OCI-LY1 (cell line): ENCODE results near the gene NOTO.

Experiments used
- H2AFZ ChIP-seq: fragments of 200-600 bp; sonication (generic), shearing (Covaris generic); 2 replicates; pipeline ENCODE4 v1.6.0; 2014; ENCODE audit warnings: antibody characterized with exemption, mild to moderate bottlenecking, low read length
- H3F3A ChIP-seq: fragments of 200-600 bp; sonication (generic), shearing (Covaris generic); 2 replicates; pipeline ENCODE4 v1.6.0; 2014; ENCODE audit warnings: mild to moderate bottlenecking, antibody characterized with exemption, low read length, moderate library complexity; ENCODE audit not compliant: insufficient read depth
- H3K27ac ChIP-seq: fragments of 200-600 bp; sonication (generic); 2 replicates; pipeline ENCODE4 v1.5.1; 2014; ENCODE audit warnings: low read length, mixed run types, mild to moderate bottlenecking, low read depth; ENCODE audit not compliant: poor library complexity, severe bottlenecking
- H3K27me3 ChIP-seq: fragments of 200-600 bp; sonication (generic); 2 replicates; pipeline ENCODE4 v1.6.0; 2014; ENCODE audit warnings: antibody characterized with exemption, mild to moderate bottlenecking, low read length, moderate library complexity; ENCODE audit not compliant: insufficient read depth
- H3K36me3 ChIP-seq: fragments of 200-600 bp; sonication (generic); 2 replicates; pipeline ENCODE4 v1.6.1; 2014; ENCODE audit warnings: mild to moderate bottlenecking, antibody characterized with exemption, low read length, moderate library complexity, mixed read lengths; ENCODE audit not compliant: insufficient read depth
- H3K4me1 ChIP-seq: fragments of 200-600 bp; sonication (generic); 2 replicates; pipeline ENCODE4 v1.5.1; 2014; ENCODE audit warnings: mild to moderate bottlenecking, low read length, moderate library complexity; ENCODE audit not compliant: insufficient read depth, severe bottlenecking
- H3K4me2 ChIP-seq: fragments of 200-600 bp; sonication (generic), shearing (Covaris generic); 2 replicates; pipeline ENCODE4 v1.6.1; 2014; ENCODE audit warnings: low read length
- H3K4me3 ChIP-seq: fragments of 200-600 bp; sonication (generic); 2 replicates; pipeline ENCODE4 v1.5.1; 2014; ENCODE audit warnings: low read length, low read depth, mild to moderate bottlenecking, mixed read lengths; ENCODE audit not compliant: poor library complexity, severe bottlenecking
- H3K79me2 ChIP-seq: fragments of 200-600 bp; shearing (Covaris generic); 2 replicates; pipeline ENCODE4 v1.6.1; 2016; ENCODE audit warnings: mixed run types, low read length, mixed read lengths; ENCODE audit not compliant: insufficient read depth
- H3K9ac ChIP-seq: fragments of 200-600 bp; sonication (generic), shearing (Covaris generic); 2 replicates; pipeline ENCODE4 v1.6.1; 2014; ENCODE audit warnings: mild to moderate bottlenecking, low read length, mixed read lengths
- H3K9me2 ChIP-seq: fragments of 200-600 bp; sonication (generic), shearing (Covaris generic); 2 replicates; pipeline ENCODE4 v1.6.1; 2014; ENCODE audit warnings: low read depth, mild to moderate bottlenecking, low read length, mixed read lengths
- H3K9me3 ChIP-seq: fragments of 200-600 bp; shearing (Covaris generic); 2 replicates; pipeline ENCODE4 v1.6.1; 2014; ENCODE audit warnings: low read length, mixed read lengths
- H4K20me1 ChIP-seq: fragments of 200-600 bp; sonication (generic), shearing (Covaris generic); 2 replicates; pipeline ENCODE4 v1.6.0; 2016; ENCODE audit warnings: mild to moderate bottlenecking, low read length; ENCODE audit not compliant: insufficient read depth
- CTCF ChIP-seq: fragments of 200-600 bp; sonication (generic), shearing (Covaris generic); IDR thresholded peaks from 2 replicates; pipeline ENCODE4 v1.5.1; 2017; ENCODE audit warnings: mild to moderate bottlenecking, antibody characterized with exemption, low read length, moderate library complexity, mixed read lengths
- EZH2 ChIP-seq: fragments of 200-600 bp; sonication (generic), shearing (Covaris generic); IDR thresholded peaks from 2 replicates; pipeline ENCODE4 v1.8.0; 2017; ENCODE audit warnings: borderline replicate concordance, mixed run types, mild to moderate bottlenecking, antibody characterized with exemption, low read length, moderate library complexity, mixed read lengths

The NOTO gene

GRCh38 chr2:73174941-73175662, 27.3 kb upstream of the NOTO start:
- no peaks in the 10 kb centered on the region for H3K9me2 ChIP-seq
- peak overlapping the region; percentile 60 for H3K4me3 ChIP-seq
- H2AFZ ChIP-seq = no peak overlapping the region

GRCh38 chr2:73175663-73176204, 26.6 kb upstream of the NOTO start:
- no peak overlapping the region for H3K27ac ChIP-seq
- H2AFZ ChIP-seq = no peak overlapping the region
- H3K27me3 ChIP-seq = no peaks in the 10 kb centered on the region
- H3K9me3 ChIP-seq = no peaks in the 10 kb centered on the region
- no peaks in the 10 kb centered on the region for H4K20me1 ChIP-seq
- H3K36me3 ChIP-seq = no peaks in the 10 kb centered on the region
- peaks cover 20% of the 10 kb centered on the region for H3K4me1 ChIP-seq
- H3K4me3 ChIP-seq = peak overlapping the region; percentile 60
- H3K79me2 ChIP-seq = no peaks in the 10 kb centered on the region
- no peaks in the 10 kb centered on the region for H3K9me2 ChIP-seq
- H3K9ac ChIP-seq = peak overlapping the region; percentile 43; the same call in 1 of the 2 replicates
- H3K4me2 ChIP-seq = peak overlapping the region; percentile 75
- TF ChIP-seq CTCF = no peak
- TF ChIP-seq EZH2 = no peak
- no peaks in the 10 kb centered on the region for H3F3A ChIP-seq

More at GRCh38 chr2:73174941-73175662, 27.3 kb upstream of the NOTO start:
- H3K27me3 ChIP-seq = no peaks in the 10 kb centered on the region
- TF ChIP-seq CTCF = no peak
- no peak for TF ChIP-seq EZH2
- H3K36me3 ChIP-seq = no peaks in the 10 kb centered on the region
- H4K20me1 ChIP-seq = no peaks in the 10 kb centered on the region
- no peak overlapping the region for H3K27ac ChIP-seq
- no peaks in the 10 kb centered on the region for H3K79me2 ChIP-seq
- H3K4me2 ChIP-seq = peak overlapping the region; percentile 75
- H3K9me3 ChIP-seq = no peaks in the 10 kb centered on the region
- H3K9ac ChIP-seq = peak overlapping the region; percentile 43; the same call in 1 of the 2 replicates
- H3F3A ChIP-seq = no peaks in the 10 kb centered on the region
- H3K4me1 ChIP-seq = peaks cover 20% of the 10 kb centered on the region

DNA sequence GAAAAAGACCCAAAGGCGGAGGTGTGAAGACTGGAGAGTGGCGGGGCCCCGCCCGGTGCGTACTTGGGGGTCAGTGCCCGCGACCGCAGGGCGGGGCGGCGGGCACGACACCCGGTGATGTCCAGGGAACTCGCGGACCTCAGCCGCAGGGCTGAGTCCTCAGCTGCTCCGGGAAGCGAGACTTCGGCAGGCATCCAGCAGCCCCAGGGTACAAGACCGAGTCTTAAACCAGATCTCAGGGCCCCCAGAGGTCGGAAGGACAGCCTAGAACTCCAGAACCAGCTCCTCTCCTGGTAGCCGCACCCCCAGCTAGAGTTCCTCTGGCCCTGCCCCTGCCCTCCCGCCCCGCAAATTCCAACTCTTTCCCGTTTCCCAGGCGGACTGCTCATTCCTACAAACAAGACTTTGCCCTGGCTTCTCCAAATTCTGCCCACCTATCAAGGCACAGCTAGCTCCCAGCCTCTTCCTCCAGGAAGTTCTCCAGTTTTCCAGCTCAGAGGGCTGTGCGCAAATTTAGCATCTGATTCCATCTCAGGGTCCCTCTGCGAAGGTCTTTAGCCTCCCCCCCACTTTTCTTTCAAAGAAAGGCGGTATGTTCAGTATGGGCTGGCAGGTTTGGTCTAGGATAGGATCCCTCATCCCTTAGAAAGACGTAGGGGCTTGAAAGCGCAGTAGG, 26.0 kb upstream of the NOTO start:
- H2AFZ ChIP-seq = no peak overlapping the region
- H3K9me2 ChIP-seq = no peaks in the 10 kb centered on the region
- H4K20me1 ChIP-seq = no peaks in the 10 kb centered on the region
- H3K27me3 ChIP-seq = no peaks in the 10 kb centered on the region
- H3K4me3 ChIP-seq = peak overlapping the region; percentile 60
- TF ChIP-seq EZH2 (no peak), CTCF (no peak)
- no peaks in the 10 kb centered on the region for H3F3A ChIP-seq
- peak overlapping the region; percentile 75 for H3K4me2 ChIP-seq
- peak overlapping the region; percentile 43; the same call in 1 of the 2 replicates for H3K9ac ChIP-seq
- no peaks in the 10 kb centered on the region for H3K36me3 ChIP-seq
- H3K79me2 ChIP-seq = no peaks in the 10 kb centered on the region
- no peak overlapping the region for H3K27ac ChIP-seq
- H3K9me3 ChIP-seq = no peaks in the 10 kb centered on the region
- H3K4me1 ChIP-seq = peaks cover 20% of the 10 kb centered on the region
